ENCODE measurements around the gene KRT84. TPM values are rescaled to one million over a fixed set of nuclear protein-coding genes. Genes with fewer than 3 reads are reported as not detected.

KRT84 gene
- total RNA-seq, 1 experiment from 2014 or later: not detected

DNA sequence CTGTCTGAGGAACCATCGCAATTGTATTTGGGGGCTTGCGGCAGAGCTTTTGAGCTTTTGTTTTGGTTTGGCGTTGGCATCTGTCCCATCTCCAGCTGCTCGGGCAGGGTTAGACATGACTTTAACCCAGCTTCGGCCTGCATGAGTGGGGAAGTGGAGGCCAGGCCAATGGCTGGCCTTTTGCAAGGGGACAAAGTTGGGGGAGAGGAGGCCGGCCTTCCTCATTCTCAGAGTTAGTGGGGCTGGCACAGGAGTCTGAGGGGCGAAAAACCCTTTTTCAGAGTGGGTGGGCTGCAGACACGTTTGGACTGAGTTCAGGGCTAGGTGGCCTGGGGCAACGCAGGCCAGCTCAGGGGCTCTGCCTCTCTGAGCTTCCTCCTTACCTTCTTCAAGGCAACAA lies 15.5 kb upstream of the KRT84 start (continued):
- TF ChIP-seq CTCF (IDR thresholded peaks at IDR 0.05 in 2 of 3, conservative IDR thresholded peaks at IDR 0.05 in 1 of 3; ENCODE audit: borderline replicate concordance in 1 of 3, insufficient read depth in 1 of 3, low read depth in 2 of 3, low read length in 2 of 3): no peak

- ATAC-seq (no peak), DNase-seq (ENCODE audit: low read depth, low spot score) (no peak)
- Histone ChIP-seq H3K27me3 (ENCODE audit: insufficient read depth, low read length) (no peaks in the 10 kb centered on the region), H4K20me1 (ENCODE audit: insufficient read depth) (no peaks in the 10 kb centered on the region), H3K4me2 (ENCODE audit: low read length) (no peak overlapping the region), H3K4me3 (replicated peaks in 1 of 2; ENCODE audit: low read depth in 1 of 2, low read length in 2 of 2) (no peak overlapping the region), H3K9me2 (ENCODE audit: insufficient read depth) (no peaks in the 10 kb centered on the region), H3K9ac (ENCODE audit: low read length) (no peak overlapping the region), H3K4me1 (ENCODE audit: control insufficient read depth in 1 of 2, insufficient read depth in 2 of 2, low read length in 2 of 2) (peaks cover 0 to 5% of the 10 kb centered on the region in 2 experiments; a peak in 1 of 4 replicates), H3K9me3 (ENCODE audit: control insufficient read depth in 1 of 2, insufficient read depth in 1 of 2, low read depth in 1 of 2, low read length in 2 of 2) (no peaks in the 10 kb centered on the region), H3K79me2 (ENCODE audit: insufficient read depth, low read length) (no peaks in the 10 kb centered on the region), H2AFZ (ENCODE audit: low read depth, low read length, poor library complexity, severe bottlenecking) (no peak overlapping the region), H3K27ac (ENCODE audit: low read depth, low read length) (no peak overlapping the region), H3K36me3 (ENCODE audit: control insufficient read depth in 1 of 2, insufficient read depth in 2 of 2, low read length in 2 of 2) (no peaks in the 10 kb centered on the region)
- intact Hi-C loops (cut with micrococcal nuclease): loop anchor here (5.0 kb wide), 3 partner anchors 163 to 257 kb away; no protein-coding TSS in a partner anchor
- no TSS peak for BruUV-seq (replicated peaks)
- TF ChIP-seq SP1 (IDR thresholded peaks at IDR 0.05; ENCODE audit: low read depth) (no peak), ZBTB33 (IDR thresholded peaks at IDR 0.05; ENCODE audit: extremely low read depth, insufficient replicate concordance, low read length) (no peak), ELF1 (IDR thresholded peaks at IDR 0.05; ENCODE audit: borderline replicate concordance, low read depth) (no peak)
- CTCF ChIA-PET: interaction anchor here (3.4 kb wide), 1 partner anchor 480 kb away, joined by 12 read pairs; no protein-coding TSS in a partner anchor
- RAD21 ChIA-PET (ENCODE audit: low non-redundant PET in 1 of 2, low total read pairs in 2 of 2, uncharacterized antibody in 2 of 2, unreplicated experiment in 2 of 2): no interaction called here
- POLR2A ChIA-PET: no interaction called here
Observed at GRCh38 chr12:52399756-52400155, 14.3 kb upstream of the KRT84 start.

Data from HCT116 (cell line).